ENCODE measurements around the gene QPRT. TPM values are rescaled to one million over a fixed set of nuclear protein-coding genes. Genes with fewer than 3 reads are reported as not detected.

The QPRT gene
- total RNA-seq, 1 experiment from 2014 or later, result 138 TPM

DNA sequence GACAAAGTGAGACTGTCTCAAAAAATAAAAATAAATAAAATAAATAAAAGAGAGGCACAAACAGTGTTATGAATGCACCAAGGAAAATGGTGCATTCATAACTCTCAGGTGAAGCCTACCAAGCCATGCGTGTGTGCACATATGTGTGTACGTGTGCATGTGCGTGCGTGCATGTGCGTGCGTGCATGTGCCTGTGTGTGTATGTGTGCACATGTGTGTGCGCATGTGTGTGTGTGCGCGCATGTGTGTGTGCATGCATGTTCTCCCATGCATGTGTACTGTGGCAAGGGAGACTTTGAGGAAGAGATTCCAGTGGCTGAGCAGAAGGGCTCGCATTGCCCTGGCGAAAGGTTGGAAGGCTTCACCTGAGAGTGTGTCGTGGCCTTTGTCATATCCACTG is 11.2 kb upstream of the QPRT start:
- Mint-ChIP-seq H3K27ac (peak overlapping the region; percentile 86), H3K27me3 (ENCODE audit: low read depth) (no peaks in the 10 kb centered on the region), H3K4me3 (no peak overlapping the region), H3K4me1 (peaks cover 39% of the 10 kb centered on the region), H3K36me3 (no peaks in the 10 kb centered on the region), H3K9me3 (no peaks in the 10 kb centered on the region)
- CTCF ChIA-PET, result interaction anchor here (1.7 to 1.9 kb wide), 2 partner anchors 23 to 48 kb away, joined by 3 to 11 read pairs; no protein-coding TSS in a partner anchor
- ATAC-seq (no peak), DNase-seq (ENCODE audit: low spot score) (no peak)
- TF ChIP-seq JAZF1 (CRISPR knock-in tag; IDR thresholded peaks at IDR 0.05) (no peak), SMAD4 (CRISPR knock-in tag; IDR thresholded peaks at IDR 0.05) (no peak), ZNF416 (CRISPR knock-in tag; IDR thresholded peaks at IDR 0.05) (no peak), TCF7 (CRISPR knock-in tag; IDR thresholded peaks at IDR 0.05; ENCODE audit: low read depth) (no peak), EMX1 (CRISPR knock-in tag; IDR thresholded peaks at IDR 0.05) (no peak), FOXP1 (CRISPR knock-in tag; IDR thresholded peaks at IDR 0.05; ENCODE audit: borderline replicate concordance) (no peak), CBFB (CRISPR knock-in tag; IDR thresholded peaks at IDR 0.05; ENCODE audit: low read depth) (no peak), ELF4 (CRISPR knock-in tag; IDR thresholded peaks at IDR 0.05; ENCODE audit: low read depth) (no peak), GTF2I (CRISPR knock-in tag; conservative IDR thresholded peaks at IDR 0.05) (no peak), MXD4 (CRISPR knock-in tag; IDR thresholded peaks at IDR 0.05; ENCODE audit: borderline replicate concordance) (no peak), NFYB (CRISPR knock-in tag; conservative IDR thresholded peaks at IDR 0.05; ENCODE audit: low read depth) (no peak), SP1 (CRISPR knock-in tag; conservative IDR thresholded peaks at IDR 0.05) (no peak)
- TF ChIP-seq, protein P1, sequence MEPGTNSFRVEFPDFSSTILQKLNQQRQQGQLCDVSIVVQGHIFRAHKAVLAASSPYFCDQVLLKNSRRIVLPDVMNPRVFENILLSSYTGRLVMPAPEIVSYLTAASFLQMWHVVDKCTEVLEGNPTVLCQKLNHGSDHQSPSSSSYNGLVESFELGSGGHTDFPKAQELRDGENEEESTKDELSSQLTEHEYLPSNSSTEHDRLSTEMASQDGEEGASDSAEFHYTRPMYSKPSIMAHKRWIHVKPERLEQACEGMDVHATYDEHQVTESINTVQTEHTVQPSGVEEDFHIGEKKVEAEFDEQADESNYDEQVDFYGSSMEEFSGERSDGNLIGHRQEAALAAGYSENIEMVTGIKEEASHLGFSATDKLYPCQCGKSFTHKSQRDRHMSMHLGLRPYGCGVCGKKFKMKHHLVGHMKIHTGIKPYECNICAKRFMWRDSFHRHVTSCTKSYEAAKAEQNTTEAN (CRISPR knock-in tag; IDR thresholded peaks at IDR 0.05), result no peak
- TF ChIP-seq, protein P2, sequence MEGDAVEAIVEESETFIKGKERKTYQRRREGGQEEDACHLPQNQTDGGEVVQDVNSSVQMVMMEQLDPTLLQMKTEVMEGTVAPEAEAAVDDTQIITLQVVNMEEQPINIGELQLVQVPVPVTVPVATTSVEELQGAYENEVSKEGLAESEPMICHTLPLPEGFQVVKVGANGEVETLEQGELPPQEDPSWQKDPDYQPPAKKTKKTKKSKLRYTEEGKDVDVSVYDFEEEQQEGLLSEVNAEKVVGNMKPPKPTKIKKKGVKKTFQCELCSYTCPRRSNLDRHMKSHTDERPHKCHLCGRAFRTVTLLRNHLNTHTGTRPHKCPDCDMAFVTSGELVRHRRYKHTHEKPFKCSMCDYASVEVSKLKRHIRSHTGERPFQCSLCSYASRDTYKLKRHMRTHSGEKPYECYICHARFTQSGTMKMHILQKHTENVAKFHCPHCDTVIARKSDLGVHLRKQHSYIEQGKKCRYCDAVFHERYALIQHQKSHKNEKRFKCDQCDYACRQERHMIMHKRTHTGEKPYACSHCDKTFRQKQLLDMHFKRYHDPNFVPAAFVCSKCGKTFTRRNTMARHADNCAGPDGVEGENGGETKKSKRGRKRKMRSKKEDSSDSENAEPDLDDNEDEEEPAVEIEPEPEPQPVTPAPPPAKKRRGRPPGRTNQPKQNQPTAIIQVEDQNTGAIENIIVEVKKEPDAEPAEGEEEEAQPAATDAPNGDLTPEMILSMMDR (IDR thresholded peaks at IDR 0.05), result no peak
- TF ChIP-seq, protein P3, sequence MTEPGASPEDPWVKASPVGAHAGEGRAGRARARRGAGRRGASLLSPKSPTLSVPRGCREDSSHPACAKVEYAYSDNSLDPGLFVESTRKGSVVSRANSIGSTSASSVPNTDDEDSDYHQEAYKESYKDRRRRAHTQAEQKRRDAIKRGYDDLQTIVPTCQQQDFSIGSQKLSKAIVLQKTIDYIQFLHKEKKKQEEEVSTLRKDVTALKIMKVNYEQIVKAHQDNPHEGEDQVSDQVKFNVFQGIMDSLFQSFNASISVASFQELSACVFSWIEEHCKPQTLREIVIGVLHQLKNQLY (CRISPR knock-in tag; IDR thresholded peaks at IDR 0.05), result no peak
- TF ChIP-seq, protein P4, sequence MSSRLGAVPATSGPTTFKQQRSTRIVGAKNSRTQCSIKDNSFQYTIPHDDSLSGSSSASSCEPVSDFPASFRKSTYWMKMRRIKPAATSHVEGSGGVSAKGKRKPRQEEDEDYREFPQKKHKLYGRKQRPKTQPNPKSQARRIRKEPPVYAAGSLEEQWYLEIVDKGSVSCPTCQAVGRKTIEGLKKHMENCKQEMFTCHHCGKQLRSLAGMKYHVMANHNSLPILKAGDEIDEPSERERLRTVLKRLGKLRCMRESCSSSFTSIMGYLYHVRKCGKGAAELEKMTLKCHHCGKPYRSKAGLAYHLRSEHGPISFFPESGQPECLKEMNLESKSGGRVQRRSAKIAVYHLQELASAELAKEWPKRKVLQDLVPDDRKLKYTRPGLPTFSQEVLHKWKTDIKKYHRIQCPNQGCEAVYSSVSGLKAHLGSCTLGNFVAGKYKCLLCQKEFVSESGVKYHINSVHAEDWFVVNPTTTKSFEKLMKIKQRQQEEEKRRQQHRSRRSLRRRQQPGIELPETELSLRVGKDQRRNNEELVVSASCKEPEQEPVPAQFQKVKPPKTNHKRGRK (CRISPR knock-in tag; IDR thresholded peaks at IDR 0.05; ENCODE audit: borderline replicate concordance), result no peak
- TF ChIP-seq, protein P5, sequence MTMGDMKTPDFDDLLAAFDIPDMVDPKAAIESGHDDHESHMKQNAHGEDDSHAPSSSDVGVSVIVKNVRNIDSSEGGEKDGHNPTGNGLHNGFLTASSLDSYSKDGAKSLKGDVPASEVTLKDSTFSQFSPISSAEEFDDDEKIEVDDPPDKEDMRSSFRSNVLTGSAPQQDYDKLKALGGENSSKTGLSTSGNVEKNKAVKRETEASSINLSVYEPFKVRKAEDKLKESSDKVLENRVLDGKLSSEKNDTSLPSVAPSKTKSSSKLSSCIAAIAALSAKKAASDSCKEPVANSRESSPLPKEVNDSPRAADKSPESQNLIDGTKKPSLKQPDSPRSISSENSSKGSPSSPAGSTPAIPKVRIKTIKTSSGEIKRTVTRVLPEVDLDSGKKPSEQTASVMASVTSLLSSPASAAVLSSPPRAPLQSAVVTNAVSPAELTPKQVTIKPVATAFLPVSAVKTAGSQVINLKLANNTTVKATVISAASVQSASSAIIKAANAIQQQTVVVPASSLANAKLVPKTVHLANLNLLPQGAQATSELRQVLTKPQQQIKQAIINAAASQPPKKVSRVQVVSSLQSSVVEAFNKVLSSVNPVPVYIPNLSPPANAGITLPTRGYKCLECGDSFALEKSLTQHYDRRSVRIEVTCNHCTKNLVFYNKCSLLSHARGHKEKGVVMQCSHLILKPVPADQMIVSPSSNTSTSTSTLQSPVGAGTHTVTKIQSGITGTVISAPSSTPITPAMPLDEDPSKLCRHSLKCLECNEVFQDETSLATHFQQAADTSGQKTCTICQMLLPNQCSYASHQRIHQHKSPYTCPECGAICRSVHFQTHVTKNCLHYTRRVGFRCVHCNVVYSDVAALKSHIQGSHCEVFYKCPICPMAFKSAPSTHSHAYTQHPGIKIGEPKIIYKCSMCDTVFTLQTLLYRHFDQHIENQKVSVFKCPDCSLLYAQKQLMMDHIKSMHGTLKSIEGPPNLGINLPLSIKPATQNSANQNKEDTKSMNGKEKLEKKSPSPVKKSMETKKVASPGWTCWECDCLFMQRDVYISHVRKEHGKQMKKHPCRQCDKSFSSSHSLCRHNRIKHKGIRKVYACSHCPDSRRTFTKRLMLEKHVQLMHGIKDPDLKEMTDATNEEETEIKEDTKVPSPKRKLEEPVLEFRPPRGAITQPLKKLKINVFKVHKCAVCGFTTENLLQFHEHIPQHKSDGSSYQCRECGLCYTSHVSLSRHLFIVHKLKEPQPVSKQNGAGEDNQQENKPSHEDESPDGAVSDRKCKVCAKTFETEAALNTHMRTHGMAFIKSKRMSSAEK (CRISPR knock-in tag; IDR thresholded peaks at IDR 0.05; ENCODE audit: borderline replicate concordance), result no peak
- TF ChIP-seq, protein P6, sequence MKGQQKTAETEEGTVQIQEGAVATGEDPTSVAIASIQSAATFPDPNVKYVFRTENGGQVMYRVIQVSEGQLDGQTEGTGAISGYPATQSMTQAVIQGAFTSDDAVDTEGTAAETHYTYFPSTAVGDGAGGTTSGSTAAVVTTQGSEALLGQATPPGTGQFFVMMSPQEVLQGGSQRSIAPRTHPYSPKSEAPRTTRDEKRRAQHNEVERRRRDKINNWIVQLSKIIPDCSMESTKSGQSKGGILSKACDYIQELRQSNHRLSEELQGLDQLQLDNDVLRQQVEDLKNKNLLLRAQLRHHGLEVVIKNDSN (CRISPR knock-in tag; IDR thresholded peaks at IDR 0.05), result no peak
- POLR2A ChIA-PET, result no interaction called here
